Panc1 (cell line): Measurements from ENCODE around the gene NCAPG2. TPM values are rescaled to one million over a fixed set of nuclear protein-coding genes. Genes with fewer than 3 reads are reported as not detected.

Experiments used
- ATAC-seq: fragments of 200-7000 bp; cut with Tn5 transposase; 2 replicates; pipeline ENCODE4 v1.9.1; 2020; ENCODE audit warnings: mild to moderate bottlenecking, moderate library complexity
- BruUV-seq: library from RNA; stranded (reverse); fragments of 400-500 nt; replicated peaks from 2 replicates; lab custom pipeline; 2021; lab: Mats Ljungman, UMichigan
- CTCF ChIA-PET: fragments of 300-600 bp; sonication (Branson Sonifier 250); formaldehyde crosslinking; loops from one replicate; lab custom pipeline; 2022; ENCODE audit warnings: antibody characterized with exemption; lab: Charles Lee
- POLR2A ChIA-PET: fragments of 300-600 bp; sonication (Branson Sonifier 250); formaldehyde crosslinking; loops from one replicate; lab custom pipeline; 2022; ENCODE audit warnings: antibody characterized with exemption; lab: Charles Lee
- DNase-seq: peaks from one replicate; pipeline ENCODE4 v3.0.0-alpha.2; 2010; ENCODE audit warnings: low read depth, low spot score
- H3K27ac ChIP-seq: 2 replicates; pipeline ENCODE4 v1.5.1; 2011; ENCODE audit warnings: mild to moderate bottlenecking, low read length, inconsistent platforms
- H3K27me3 ChIP-seq: fragments of 200-500 bp; sonication (Bioruptor generic); 2 replicates; pipeline ENCODE4 v1.6.0; 2014; ENCODE audit warnings: low read length, inconsistent platforms; ENCODE audit not compliant: control insufficient read depth, insufficient read depth
- H3K36me3 ChIP-seq: fragments of 200-500 bp; sonication (Bioruptor generic); 2 replicates; pipeline ENCODE4 v1.5.1; 2014; ENCODE audit warnings: inconsistent platforms, mild to moderate bottlenecking, low read length, moderate library complexity; ENCODE audit not compliant: control insufficient read depth, insufficient read depth
- H3K4me1 ChIP-seq: 2 replicates; pipeline ENCODE4 v1.5.1; 2011; ENCODE audit warnings: inconsistent platforms, mild to moderate bottlenecking, low read length, moderate library complexity; ENCODE audit not compliant: control insufficient read depth, insufficient read depth
- H3K4me3 ChIP-seq, 2 experiments: 2 replicates each; pipeline ENCODE4 v1.5.1; 2011 to 2012; ENCODE audit warnings: low read depth in 2 of 2, low read length in 2 of 2, mild to moderate bottlenecking in 2 of 2, inconsistent platforms in 1 of 2, moderate library complexity in 1 of 2
- H3K9me3 ChIP-seq: fragments of 200-500 bp; sonication (Bioruptor generic); 2 replicates; pipeline ENCODE4 v1.5.1; 2014; ENCODE audit warnings: low read depth, mild to moderate bottlenecking, inconsistent platforms, low read length, moderate library complexity; ENCODE audit not compliant: control insufficient read depth, insufficient read depth
- POLR2AphosphoS5 ChIP-seq: IDR thresholded peaks from 2 replicates; pipeline ENCODE4 v1.6.1; 2012; ENCODE audit warnings: mild to moderate bottlenecking, low read depth, low read length, moderate library complexity
- SIN3A ChIP-seq: IDR thresholded peaks from 2 replicates; pipeline ENCODE4 v1.6.1; 2012; ENCODE audit warnings: low read depth, mild to moderate bottlenecking, low read length, moderate library complexity, borderline replicate concordance; ENCODE audit not compliant: insufficient read depth
- TCF7L2 ChIP-seq: IDR thresholded peaks from 2 replicates; pipeline ENCODE4 v1.6.1; 2011; ENCODE audit warnings: mild to moderate bottlenecking, low read depth, low read length, inconsistent platforms
- in situ Hi-C: cut with HindIII; loops from 2 replicates; pipeline ENCODE4 v1.10.0; 2016; ENCODE audit warnings: low sequenced_read_pairs, low pct_unique_long_range_greater_than_20kb
- intact Hi-C: fragments of 100-400 bp; cut with micrococcal nuclease; formaldehyde crosslinking; loops from one replicate; pipeline ENCODE4 v1.10.0; 2022; ENCODE audit not compliant: unreplicated experiment
- total RNA-seq: library from RNA; stranded (reverse); gene quantifications from one replicate; pipeline ENCODE4 v1.2.1, GENCODE V29; 2021; ENCODE audit not compliant: unreplicated experiment
- TF ChIP-seq, protein P1 (sequence below), 2 experiments: IDR thresholded peaks; 2 replicates each; pipeline ENCODE4 v1.6.1; 2011 to 2012; ENCODE audit warnings: low read depth in 2 of 2, control low read depth in 1 of 2, low read length in 1 of 2, mild to moderate bottlenecking in 1 of 2, moderate library complexity in 1 of 2; ENCODE audit not compliant: insufficient read depth in 1 of 2
- TF ChIP-seq, protein P2 (sequence below): fragments of 450-650 bp; IDR thresholded peaks from 2 replicates; pipeline ENCODE4 v1.5.1; 2017; ENCODE audit warnings: mild to moderate bottlenecking

The NCAPG2 gene
- total RNA-seq, 1 experiment from 2014 or later = 81.4 TPM

DNA sequence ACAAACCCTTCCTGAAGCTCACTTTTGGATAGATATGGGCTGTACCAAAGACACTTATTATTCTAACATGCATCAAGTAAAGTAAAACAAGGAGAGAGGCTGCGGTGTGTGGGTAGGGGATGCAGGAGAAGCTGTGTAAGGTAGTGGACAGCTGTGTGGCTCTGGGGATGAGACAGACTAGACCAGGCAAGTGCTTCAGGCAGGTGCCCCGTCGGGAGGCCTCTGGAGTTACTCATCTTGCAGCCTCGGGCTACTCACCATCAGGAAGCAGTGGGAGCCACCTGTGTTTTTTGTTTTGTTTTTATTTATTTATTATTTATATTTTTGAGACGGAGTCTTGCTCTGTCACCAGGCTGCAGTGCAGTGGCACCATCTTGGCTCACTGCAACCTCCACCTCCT lies 49.3 kb upstream of the NCAPG2 start:
- no peaks in the 10 kb centered on the region for H3K27me3 ChIP-seq
- intact Hi-C loops = no loop called here
- TF ChIP-seq, protein P1, sequence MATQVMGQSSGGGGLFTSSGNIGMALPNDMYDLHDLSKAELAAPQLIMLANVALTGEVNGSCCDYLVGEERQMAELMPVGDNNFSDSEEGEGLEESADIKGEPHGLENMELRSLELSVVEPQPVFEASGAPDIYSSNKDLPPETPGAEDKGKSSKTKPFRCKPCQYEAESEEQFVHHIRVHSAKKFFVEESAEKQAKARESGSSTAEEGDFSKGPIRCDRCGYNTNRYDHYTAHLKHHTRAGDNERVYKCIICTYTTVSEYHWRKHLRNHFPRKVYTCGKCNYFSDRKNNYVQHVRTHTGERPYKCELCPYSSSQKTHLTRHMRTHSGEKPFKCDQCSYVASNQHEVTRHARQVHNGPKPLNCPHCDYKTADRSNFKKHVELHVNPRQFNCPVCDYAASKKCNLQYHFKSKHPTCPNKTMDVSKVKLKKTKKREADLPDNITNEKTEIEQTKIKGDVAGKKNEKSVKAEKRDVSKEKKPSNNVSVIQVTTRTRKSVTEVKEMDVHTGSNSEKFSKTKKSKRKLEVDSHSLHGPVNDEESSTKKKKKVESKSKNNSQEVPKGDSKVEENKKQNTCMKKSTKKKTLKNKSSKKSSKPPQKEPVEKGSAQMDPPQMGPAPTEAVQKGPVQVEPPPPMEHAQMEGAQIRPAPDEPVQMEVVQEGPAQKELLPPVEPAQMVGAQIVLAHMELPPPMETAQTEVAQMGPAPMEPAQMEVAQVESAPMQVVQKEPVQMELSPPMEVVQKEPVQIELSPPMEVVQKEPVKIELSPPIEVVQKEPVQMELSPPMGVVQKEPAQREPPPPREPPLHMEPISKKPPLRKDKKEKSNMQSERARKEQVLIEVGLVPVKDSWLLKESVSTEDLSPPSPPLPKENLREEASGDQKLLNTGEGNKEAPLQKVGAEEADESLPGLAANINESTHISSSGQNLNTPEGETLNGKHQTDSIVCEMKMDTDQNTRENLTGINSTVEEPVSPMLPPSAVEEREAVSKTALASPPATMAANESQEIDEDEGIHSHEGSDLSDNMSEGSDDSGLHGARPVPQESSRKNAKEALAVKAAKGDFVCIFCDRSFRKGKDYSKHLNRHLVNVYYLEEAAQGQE (IDR thresholded peaks at IDR 0.05; ENCODE audit: insufficient read depth in 1 of 2, low read depth in 2 of 2, low read length in 1 of 2) = no peak
- TF ChIP-seq SIN3A (no peak), TCF7L2 (no peak), POLR2AphosphoS5 (no peak)
- TF ChIP-seq, protein P2, sequence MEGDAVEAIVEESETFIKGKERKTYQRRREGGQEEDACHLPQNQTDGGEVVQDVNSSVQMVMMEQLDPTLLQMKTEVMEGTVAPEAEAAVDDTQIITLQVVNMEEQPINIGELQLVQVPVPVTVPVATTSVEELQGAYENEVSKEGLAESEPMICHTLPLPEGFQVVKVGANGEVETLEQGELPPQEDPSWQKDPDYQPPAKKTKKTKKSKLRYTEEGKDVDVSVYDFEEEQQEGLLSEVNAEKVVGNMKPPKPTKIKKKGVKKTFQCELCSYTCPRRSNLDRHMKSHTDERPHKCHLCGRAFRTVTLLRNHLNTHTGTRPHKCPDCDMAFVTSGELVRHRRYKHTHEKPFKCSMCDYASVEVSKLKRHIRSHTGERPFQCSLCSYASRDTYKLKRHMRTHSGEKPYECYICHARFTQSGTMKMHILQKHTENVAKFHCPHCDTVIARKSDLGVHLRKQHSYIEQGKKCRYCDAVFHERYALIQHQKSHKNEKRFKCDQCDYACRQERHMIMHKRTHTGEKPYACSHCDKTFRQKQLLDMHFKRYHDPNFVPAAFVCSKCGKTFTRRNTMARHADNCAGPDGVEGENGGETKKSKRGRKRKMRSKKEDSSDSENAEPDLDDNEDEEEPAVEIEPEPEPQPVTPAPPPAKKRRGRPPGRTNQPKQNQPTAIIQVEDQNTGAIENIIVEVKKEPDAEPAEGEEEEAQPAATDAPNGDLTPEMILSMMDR = no peak
- ChIA-PET CTCF (no interaction called here), POLR2A (interaction anchor here (0.6 kb wide), 1 partner anchor 22 kb away, joined by 4 read pairs; no protein-coding TSS in a partner anchor)
- no peak for DNase-seq
- no peaks in the 10 kb centered on the region for H3K9me3 ChIP-seq
- no peak overlapping the region for H3K27ac ChIP-seq
- no TSS peak for BruUV-seq
- in situ Hi-C loops = no loop called here
- H3K36me3 ChIP-seq = peaks cover 17% of the 10 kb centered on the region
- no peak for ATAC-seq
- H3K4me3 ChIP-seq = no peak overlapping the region
- H3K4me1 ChIP-seq = no peaks in the 10 kb centered on the region

DNA sequence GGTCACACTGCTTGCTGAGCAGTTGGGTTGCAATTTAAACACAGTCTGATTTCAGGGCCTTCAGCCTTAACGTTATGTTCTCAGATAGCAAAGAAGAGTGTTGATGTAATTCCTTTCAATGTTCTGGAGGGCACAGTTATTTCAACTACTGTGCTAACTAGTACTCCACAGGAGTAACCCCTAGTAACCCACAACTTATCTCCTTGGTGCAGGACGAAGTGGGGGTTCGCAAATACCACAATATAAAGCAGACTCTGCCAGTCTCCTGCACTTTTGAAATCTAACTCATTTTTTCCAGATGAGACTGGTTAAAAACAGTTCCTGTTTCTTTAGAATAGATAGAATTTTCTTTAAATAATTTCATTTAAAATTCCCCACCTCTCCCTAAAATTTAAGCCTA lies 47.1 kb upstream of the NCAPG2 start:
- Histone ChIP-seq H3K36me3 (peaks cover 19% of the 10 kb centered on the region), H3K9me3 (no peaks in the 10 kb centered on the region), H3K4me1 (no peaks in the 10 kb centered on the region), H3K4me3 (no peak overlapping the region), H3K27me3 (no peaks in the 10 kb centered on the region), H3K27ac (no peak overlapping the region)
- TF ChIP-seq POLR2AphosphoS5 (no peak), SIN3A (no peak), TCF7L2 (no peak)
- TF ChIP-seq, protein P1 (IDR thresholded peaks at IDR 0.05; ENCODE audit: insufficient read depth in 1 of 2, low read depth in 2 of 2, low read length in 1 of 2) = no peak
- TF ChIP-seq, protein P2 = no peak
- no peak for DNase-seq
- in situ Hi-C loops = no loop called here
- ATAC-seq = no peak
- intact Hi-C loops = no loop called here
- POLR2A ChIA-PET = no interaction called here
- BruUV-seq = no TSS peak
- CTCF ChIA-PET = interaction anchor here (0.5 kb wide), 1 partner anchor 21 kb away, joined by 5 read pairs; no protein-coding TSS in a partner anchor
